Upper lobe of right lung (tissue), 1 donor: ENCODE measurements around the gene MISP. TPM values are rescaled to one million over a fixed set of nuclear protein-coding genes. Genes with fewer than 3 reads are reported as not detected.

Experiments
- ATAC-seq: fragments of 200-7000 bp; cut with Tn5 transposase; one replicate; pipeline ENCODE4 v1.9.1; 2020; ENCODE audit warnings: mild to moderate bottlenecking, moderate library complexity
- DNase-seq: peaks from one replicate; pipeline ENCODE4 v3.0.0-alpha.2; 2020
- H3K27ac ChIP-seq: fragments of 200-600 bp; one replicate; pipeline ENCODE4 v1.8.0; 2022
- H3K27me3 ChIP-seq: fragments of 200-600 bp; one replicate; pipeline ENCODE4 v1.8.0; 2022; ENCODE audit warnings: mild to moderate bottlenecking
- H3K36me3 ChIP-seq: fragments of 200-600 bp; one replicate; pipeline ENCODE4 v1.8.0; 2022
- H3K4me1 ChIP-seq: fragments of 200-600 bp; one replicate; pipeline ENCODE4 v1.8.0; 2022
- H3K4me3 ChIP-seq: fragments of 200-600 bp; one replicate; pipeline ENCODE4 v1.8.0; 2022; ENCODE audit warnings: mild to moderate bottlenecking
- H3K9me3 ChIP-seq: fragments of 200-600 bp; one replicate; pipeline ENCODE4 v1.8.0; 2022
- intact Hi-C: fragments of 100-400 bp; cut with DNase I; formaldehyde crosslinking; loops from one replicate; pipeline ENCODE4 v1.11.0; 2022
- total RNA-seq: library from RNA; stranded (reverse); fragmentation: NEBNext Ultra II Directional; extraction: Animal tissue kit (Norgen Biotek cat#: 25700); gene quantifications from one replicate; pipeline ENCODE4 v1.2.1, GENCODE V29; 2021
- TF ChIP-seq, protein P1 (sequence below): fragments of 200-600 bp; IDR thresholded peaks from one replicate; pipeline ENCODE4 v1.8.0; 2022; ENCODE audit warnings: antibody characterized with exemption
- donor health status: DM: no; HTN: yes; CAD: no; lungs with severe emphysema.

MISP gene
- total RNA-seq, 1 donor from 2014 or later = 15.9 TPM

DNA sequence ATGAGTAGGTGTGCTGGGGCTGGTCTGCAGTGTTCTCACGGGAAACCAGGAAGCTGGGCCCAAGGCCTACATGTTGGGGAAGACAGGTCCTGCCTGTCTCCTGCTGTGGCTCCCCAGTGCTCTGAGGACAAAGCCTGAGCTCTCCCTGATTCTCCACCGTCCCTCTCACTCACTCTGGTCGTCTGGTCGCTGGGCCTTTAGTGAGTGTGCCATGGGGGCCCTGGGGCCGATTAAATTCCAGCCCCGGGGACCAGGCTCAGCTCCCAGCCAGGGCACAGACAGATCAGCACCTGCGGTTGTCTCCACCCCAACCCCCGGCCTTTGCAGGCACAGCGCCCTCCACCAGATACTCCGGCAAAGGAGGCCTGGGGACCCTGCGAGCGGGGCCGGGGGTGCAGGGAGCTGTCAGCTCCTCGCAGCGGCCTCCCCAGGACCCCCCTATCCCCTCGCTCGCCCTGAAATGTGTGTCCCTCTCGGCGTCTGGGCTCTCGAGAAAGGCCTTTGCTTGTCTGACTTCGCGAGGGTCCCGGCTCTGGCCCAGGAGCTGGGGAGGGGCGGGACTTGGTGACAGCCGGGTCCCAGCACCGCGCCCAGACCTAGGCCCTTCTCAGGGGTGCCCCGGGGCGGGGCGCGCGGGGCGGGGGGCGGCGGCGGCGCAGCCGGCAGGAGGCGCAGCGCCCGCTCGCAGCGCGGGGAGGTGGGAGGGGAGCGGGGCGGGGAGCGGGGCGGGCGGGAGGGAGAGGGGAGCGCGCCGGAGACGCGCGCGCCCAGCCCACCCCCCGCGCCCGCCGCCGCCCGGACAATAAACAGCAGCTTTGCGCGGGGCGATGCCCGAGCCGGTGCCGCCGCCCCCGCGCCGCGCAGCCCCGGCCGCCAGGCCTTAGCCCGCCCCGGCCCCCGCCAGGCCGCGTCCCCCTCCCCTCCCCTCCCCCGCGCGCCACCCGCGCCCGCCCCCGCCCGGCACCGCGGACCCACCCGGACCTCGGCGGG is 42.5 kb upstream of the MISP start, which contains the start of gene PALM:
Gene PALM (plus strand): TSS at position 782 of the 990 bp plus-strand sequence. CDS start 212 bp downstream, outside the sequence.
- H3K27me3 ChIP-seq = peaks cover 20% of the 10 kb centered on the region
- ATAC-seq (no peak), DNase-seq (no peak)
- intact Hi-C loops = no loop called here
- TF ChIP-seq, protein P1, sequence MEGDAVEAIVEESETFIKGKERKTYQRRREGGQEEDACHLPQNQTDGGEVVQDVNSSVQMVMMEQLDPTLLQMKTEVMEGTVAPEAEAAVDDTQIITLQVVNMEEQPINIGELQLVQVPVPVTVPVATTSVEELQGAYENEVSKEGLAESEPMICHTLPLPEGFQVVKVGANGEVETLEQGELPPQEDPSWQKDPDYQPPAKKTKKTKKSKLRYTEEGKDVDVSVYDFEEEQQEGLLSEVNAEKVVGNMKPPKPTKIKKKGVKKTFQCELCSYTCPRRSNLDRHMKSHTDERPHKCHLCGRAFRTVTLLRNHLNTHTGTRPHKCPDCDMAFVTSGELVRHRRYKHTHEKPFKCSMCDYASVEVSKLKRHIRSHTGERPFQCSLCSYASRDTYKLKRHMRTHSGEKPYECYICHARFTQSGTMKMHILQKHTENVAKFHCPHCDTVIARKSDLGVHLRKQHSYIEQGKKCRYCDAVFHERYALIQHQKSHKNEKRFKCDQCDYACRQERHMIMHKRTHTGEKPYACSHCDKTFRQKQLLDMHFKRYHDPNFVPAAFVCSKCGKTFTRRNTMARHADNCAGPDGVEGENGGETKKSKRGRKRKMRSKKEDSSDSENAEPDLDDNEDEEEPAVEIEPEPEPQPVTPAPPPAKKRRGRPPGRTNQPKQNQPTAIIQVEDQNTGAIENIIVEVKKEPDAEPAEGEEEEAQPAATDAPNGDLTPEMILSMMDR = no peak
- H3K27ac ChIP-seq = peak within 1 kb of the TSS; percentile 76
- peaks cover 4% of the 10 kb centered on the region for H3K4me1 ChIP-seq
- H3K36me3 ChIP-seq = no peaks in the 10 kb centered on the region
- H3K4me3 ChIP-seq = peak within 1 kb of the TSS; percentile 56
- no peaks in the 10 kb centered on the region for H3K9me3 ChIP-seq

DNA sequence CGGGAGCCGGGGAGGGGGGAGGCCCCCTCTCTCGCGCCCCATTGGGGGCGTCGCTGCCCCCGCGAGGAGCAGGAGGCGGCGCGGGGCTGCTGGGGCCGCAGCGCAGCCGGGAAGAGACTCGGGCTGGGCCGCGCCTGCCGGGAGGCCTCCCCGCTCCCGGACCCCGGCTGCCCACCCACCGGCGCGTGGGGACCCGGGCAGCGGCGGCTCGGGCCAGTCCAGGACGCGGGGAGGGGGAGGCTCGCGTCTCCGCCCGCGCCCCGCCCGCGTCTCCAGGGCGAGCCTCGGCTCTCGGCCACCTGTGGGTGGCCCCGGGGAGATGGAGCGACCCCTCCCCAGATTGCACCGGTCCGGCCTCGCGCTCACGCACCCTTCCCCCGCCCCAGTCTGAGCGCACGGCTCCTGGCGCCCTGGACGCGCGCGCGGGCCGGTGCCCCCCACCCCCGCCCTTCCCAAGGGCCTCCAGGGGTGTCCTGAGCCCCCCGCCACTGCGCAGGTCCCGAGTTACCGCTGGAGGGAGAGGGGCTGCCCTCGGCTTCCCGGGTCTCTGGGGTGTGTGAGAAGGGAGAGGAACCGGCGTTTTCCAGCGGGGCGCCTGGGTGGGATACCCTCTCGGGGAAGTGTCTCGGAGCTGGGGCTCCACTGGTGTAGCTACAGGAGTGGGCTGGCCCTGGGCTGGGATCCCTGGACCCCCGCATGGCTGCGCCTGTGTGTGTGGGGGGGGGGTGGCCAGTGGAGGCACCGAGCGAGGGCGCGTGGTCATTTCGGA is 41.5 kb upstream of the MISP start:
- intact Hi-C loops = no loop called here
- peak overlapping the region; percentile 76 for H3K27ac ChIP-seq
- no peaks in the 10 kb centered on the region for H3K36me3 ChIP-seq
- H3K4me3 ChIP-seq = peak overlapping the region; percentile 56
- peaks cover 1% of the 10 kb centered on the region for H3K4me1 ChIP-seq
- peaks cover 20% of the 10 kb centered on the region for H3K27me3 ChIP-seq
- DNase-seq = no peak
- H3K9me3 ChIP-seq = no peaks in the 10 kb centered on the region
- ATAC-seq = no peak
- TF ChIP-seq, protein P1 = no peak

DNA sequence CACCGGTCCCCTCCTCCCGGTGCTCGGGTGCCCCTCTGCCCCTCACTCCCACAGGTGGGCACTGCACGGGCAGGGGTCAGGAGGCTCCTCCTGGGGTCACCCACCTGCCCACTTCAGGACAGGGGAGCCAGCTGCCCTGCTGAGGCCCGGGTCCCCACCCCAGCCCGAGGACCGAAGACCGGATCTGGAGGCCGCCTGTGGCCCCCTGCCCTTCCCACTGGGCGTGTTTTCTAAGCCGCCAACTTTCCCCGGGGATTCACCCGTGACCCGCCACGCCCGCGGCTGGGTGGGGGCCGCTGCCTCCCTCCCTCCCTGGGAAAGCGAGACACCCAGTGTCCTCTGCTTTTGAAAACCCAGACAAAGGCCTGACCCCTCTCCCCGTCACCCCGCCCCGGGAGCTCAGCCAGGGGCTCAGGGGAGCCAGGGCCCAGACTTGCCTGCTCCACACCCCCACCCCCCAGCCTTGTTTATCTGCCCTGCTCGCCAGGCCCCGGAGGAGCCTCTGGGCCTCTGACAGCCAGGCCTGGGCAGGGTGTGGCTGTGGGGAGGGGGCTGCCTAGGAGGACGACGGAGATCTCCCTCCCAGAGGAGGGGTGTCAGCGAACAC is 40.8 kb upstream of the MISP start:
- DNase-seq = no peak
- H3K9me3 ChIP-seq = no peaks in the 10 kb centered on the region

DNA sequence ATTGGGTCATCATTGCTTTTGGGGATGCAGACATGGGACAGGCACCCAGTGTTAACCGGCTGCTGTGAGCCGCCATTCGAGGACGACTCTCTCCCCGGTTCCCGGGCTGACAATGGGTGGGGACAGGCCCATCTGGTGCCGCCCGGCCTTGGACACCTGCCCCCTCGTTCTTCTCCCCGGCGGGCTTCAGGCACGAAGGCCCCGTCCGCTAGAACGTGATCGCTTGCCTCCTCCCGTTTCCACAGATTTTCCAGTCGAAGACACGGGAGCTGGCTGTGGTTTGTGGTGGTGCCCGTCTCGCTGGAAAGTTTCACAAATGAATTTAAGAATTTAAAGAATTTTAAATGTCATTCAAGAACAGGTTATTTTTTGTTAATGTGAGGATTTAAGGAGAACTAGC is 40.1 kb upstream of the MISP start:
- no peak for DNase-seq
- peak overlapping the region; percentile 76 for H3K27ac ChIP-seq

More for the DNA sequence above, 40.8 kb upstream of the MISP start:
- Histone ChIP-seq H3K4me1 (no peaks in the 10 kb centered on the region), H3K27ac (peak overlapping the region; percentile 76), H3K4me3 (peak overlapping the region; percentile 56), H3K36me3 (no peaks in the 10 kb centered on the region), H3K27me3 (peaks cover 20% of the 10 kb centered on the region)
- TF ChIP-seq, protein P1 = no peak
- ATAC-seq = peak; percentile 36
- intact Hi-C loops = no loop called here

DNA sequence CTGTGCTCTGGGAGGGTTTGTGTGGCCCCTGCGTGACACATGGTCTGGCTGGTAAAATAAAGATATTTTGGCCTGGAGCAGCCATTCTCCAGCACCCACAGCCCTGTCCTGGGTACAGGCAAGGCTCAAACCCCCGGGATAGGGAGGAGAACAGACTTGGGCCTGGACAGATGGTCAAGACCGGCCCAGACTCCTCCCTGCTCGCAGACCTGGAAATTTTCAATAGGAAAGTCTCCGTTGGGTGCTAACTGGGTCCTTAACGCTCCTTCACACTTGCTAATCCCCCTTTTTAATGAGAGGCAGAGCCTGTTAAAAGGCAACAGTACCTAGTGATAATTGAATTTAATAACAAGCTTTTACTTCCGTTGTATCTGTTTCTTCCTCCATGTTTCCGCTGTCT is 39.7 kb upstream of the MISP start:
- Histone ChIP-seq H3K27me3 (peaks cover 20% of the 10 kb centered on the region), H3K4me1 (no peaks in the 10 kb centered on the region), H3K27ac (no peak overlapping the region), H3K9me3 (no peaks in the 10 kb centered on the region), H3K36me3 (no peaks in the 10 kb centered on the region), H3K4me3 (no peak overlapping the region)
- TF ChIP-seq, protein P1 = no peak
- ATAC-seq (no peak), DNase-seq (no peak)
- intact Hi-C loops = no loop called here

More for the DNA sequence above, 40.1 kb upstream of the MISP start:
- ATAC-seq = no peak
- Histone ChIP-seq H3K27me3 (peaks cover 20% of the 10 kb centered on the region), H3K9me3 (no peaks in the 10 kb centered on the region), H3K4me3 (peak overlapping the region; percentile 56), H3K36me3 (no peaks in the 10 kb centered on the region), H3K4me1 (no peaks in the 10 kb centered on the region)
- TF ChIP-seq, protein P1 = no peak
- intact Hi-C loops = no loop called here
